HCT116 (cell line): ENCODE results near the gene PDIK1L. TPM values are rescaled to one million over a fixed set of nuclear protein-coding genes. Genes with fewer than 3 reads are reported as not detected.
A peak's percentile ranks its signal among the peaks of the same experiment; 100 is the strongest.

Experiments
- ATAC-seq: fragments of 200-7000 bp; cut with Tn5 transposase; 2 replicates; pipeline ENCODE4 v1.9.1; 2020; ENCODE audit warnings: mild to moderate bottlenecking, moderate library complexity
- BruUV-seq: library from RNA; stranded (reverse); fragments of 400-500 nt; replicated peaks from 2 replicates; lab custom pipeline; 2021; lab: Mats Ljungman, UMichigan
- CTCF ChIA-PET: fragments of 300-600 bp; sonication (Branson Sonifier 250); formaldehyde crosslinking; loops from one replicate; lab custom pipeline; 2021; ENCODE audit warnings: antibody characterized with exemption; lab: Charles Lee
- POLR2A ChIA-PET: fragments of 300-600, 350-600 bp; sonication (Branson Sonifier 250); formaldehyde crosslinking; loops from one replicate; lab custom pipeline; 2021; ENCODE audit warnings: antibody characterized with exemption; lab: Charles Lee
- RAD21 ChIA-PET, 2 experiments: fragments of 300-600 bp; sonication (Branson Sonifier 250); formaldehyde crosslinking; loops; one replicate each; lab custom pipeline; 2023; ENCODE audit warnings: low total read pairs in 2 of 2; ENCODE audit not compliant: uncharacterized antibody in 2 of 2, unreplicated experiment in 2 of 2, low non-redundant PET in 1 of 2; lab: Charles Lee
- DNase-seq: peaks from one replicate; pipeline ENCODE4 v3.0.0-alpha.2; 2010; ENCODE audit warnings: low read depth, low spot score
- H2AFZ ChIP-seq: fragments of 200-600 bp; shearing (Covaris generic), sonication (generic); 2 replicates; pipeline ENCODE4 v1.6.1; 2017; ENCODE audit warnings: low read depth, mixed run types, mixed read lengths, antibody characterized with exemption, low read length; ENCODE audit not compliant: poor library complexity, severe bottlenecking
- H3K27ac ChIP-seq: 2 replicates; pipeline ENCODE4 v1.5.1; 2012; ENCODE audit warnings: low read depth, low read length
- H3K27me3 ChIP-seq: fragments of 200-600 bp; sonication (generic); 2 replicates; pipeline ENCODE4 v1.6.1; 2016; ENCODE audit warnings: mixed run types, low read length, mixed read lengths; ENCODE audit not compliant: insufficient read depth
- H3K36me3 ChIP-seq, 2 experiments: fragments of 200-500 bp in 1 of 2; fragments of 200-600 bp in 1 of 2; sonication (Bioruptor generic) in 1 of 2; sonication (generic) in 1 of 2; 2 replicates each; pipeline versions ENCODE4 v1.5.1 to v1.6.1; 2014 to 2016; ENCODE audit warnings: low read length in 2 of 2, inconsistent platforms in 1 of 2, mixed read lengths in 1 of 2, mixed run types in 1 of 2; ENCODE audit not compliant: insufficient read depth in 2 of 2, control insufficient read depth in 1 of 2
- H3K4me1 ChIP-seq, 2 experiments: fragments of 200-600 bp in 1 of 2; sonication (generic) in 1 of 2; 2 replicates each; pipeline versions ENCODE4 v1.5.1 to v1.6.1; 2012 to 2017; ENCODE audit warnings: low read length in 2 of 2, inconsistent platforms in 1 of 2, mild to moderate bottlenecking in 1 of 2, mixed read lengths in 1 of 2, mixed run types in 1 of 2, moderate library complexity in 1 of 2; ENCODE audit not compliant: insufficient read depth in 2 of 2, control insufficient read depth in 1 of 2
- H3K4me2 ChIP-seq: fragments of 200-600 bp; sonication (generic); 2 replicates; pipeline ENCODE4 v1.6.1; 2017; ENCODE audit warnings: mixed run types, low read length, mixed read lengths
- H3K4me3 ChIP-seq, 2 experiments: fragments of 200-600 bp in 1 of 2; sonication (generic) in 1 of 2; replicated peaks in 1 of 2; 2 replicates each; pipeline ENCODE4 v1.5.1; 2011 to 2016; ENCODE audit warnings: low read length in 2 of 2, control low read depth in 1 of 2, low read depth in 1 of 2, mild to moderate bottlenecking in 1 of 2, mixed read lengths in 1 of 2, mixed run types in 1 of 2
- H3K79me2 ChIP-seq: fragments of 200-600 bp; sonication (generic); 2 replicates; pipeline ENCODE4 v1.6.1; 2017; ENCODE audit warnings: mild to moderate bottlenecking, mixed run types, low read length, moderate library complexity, mixed read lengths; ENCODE audit not compliant: insufficient read depth
- H3K9ac ChIP-seq: fragments of 200-600 bp; sonication (generic); 2 replicates; pipeline ENCODE4 v1.6.1; 2016; ENCODE audit warnings: low read length, mixed read lengths
- H3K9me2 ChIP-seq: fragments of 200-600 bp; sonication (generic), shearing (Covaris generic); 2 replicates; pipeline ENCODE4 v1.6.1; 2017; ENCODE audit warnings: mixed run types, mild to moderate bottlenecking, moderate library complexity; ENCODE audit not compliant: insufficient read depth
- H3K9me3 ChIP-seq, 2 experiments: fragments of 200-500 bp in 1 of 2; fragments of 200-600 bp in 1 of 2; sonication (Bioruptor generic) in 1 of 2; sonication (generic) in 1 of 2; 2 replicates each; pipeline ENCODE4 v1.6.1; 2014 to 2017; ENCODE audit warnings: low read length in 2 of 2, mixed read lengths in 2 of 2, inconsistent platforms in 1 of 2, low read depth in 1 of 2, mild to moderate bottlenecking in 1 of 2, mixed run types in 1 of 2, moderate library complexity in 1 of 2; ENCODE audit not compliant: control insufficient read depth in 1 of 2, insufficient read depth in 1 of 2
- H4K20me1 ChIP-seq: fragments of 200-600 bp; sonication (generic), shearing (Covaris generic); 2 replicates; pipeline ENCODE4 v1.6.1; 2017; ENCODE audit warnings: mixed run types, mild to moderate bottlenecking, moderate library complexity; ENCODE audit not compliant: insufficient read depth
- CTCF ChIP-seq, 3 experiments: fragments of 200-600 bp in 1 of 3; sonication (generic) in 1 of 3; IDR thresholded peaks in 2 of 3; conservative IDR thresholded peaks in 1 of 3; 2 replicates each; pipeline ENCODE4 v1.5.1; 2012 to 2017; ENCODE audit warnings: low read depth in 2 of 3, low read length in 2 of 3, antibody characterized with exemption in 1 of 3, borderline replicate concordance in 1 of 3, control low read depth in 1 of 3, mild to moderate bottlenecking in 1 of 3, mixed read lengths in 1 of 3, mixed run types in 1 of 3, moderate library complexity in 1 of 3; ENCODE audit not compliant: insufficient read depth in 1 of 3
- MAX ChIP-seq: IDR thresholded peaks from 2 replicates; pipeline ENCODE4 v1.6.1; 2012
- POLR2AphosphoS5 ChIP-seq: IDR thresholded peaks from 2 replicates; pipeline ENCODE4 v1.6.1; 2011; ENCODE audit warnings: mild to moderate bottlenecking, low read depth, low read length, moderate library complexity
- ZFX ChIP-seq: fragments of 450-650 bp; IDR thresholded peaks from 2 replicates; pipeline ENCODE4 v1.6.1; 2017
- intact Hi-C: fragments of 100-400 bp; cut with micrococcal nuclease; formaldehyde crosslinking; loops from 2 replicates; pipeline ENCODE4 v1.10.0; 2022
- total RNA-seq: library from RNA; stranded (reverse); gene quantifications from one replicate; pipeline ENCODE4 v1.2.1, GENCODE V29; 2021; ENCODE audit not compliant: unreplicated experiment

Gene PDIK1L
- total RNA-seq, 1 experiment from 2014 or later: 8.8 TPM

GRCh38 chr1:26161415-26162219 lies 50.0 kb downstream of the PDIK1L start:
- peak overlapping the region; percentile 94 for H3K4me2 ChIP-seq
- CTCF ChIA-PET: interaction anchor here (0.8 kb wide), 1 partner anchor 8 kb away, joined by 3 read pairs; the partner anchor contains the start of gene ZNF593
- RAD21 ChIA-PET: interaction anchor here in 1 of 2 experiments (0.5 kb wide), 1 partner anchor 1486 kb away, joined by 3 read pairs; no protein-coding TSS in a partner anchor
- POLR2A ChIA-PET: interaction anchor here (1.5 kb wide), 1 partner anchor 8 kb away, joined by 4 read pairs; the partner anchor contains the start of gene ZNF593
- TF ChIP-seq POLR2AphosphoS5: peak; percentile 17; the same call in 1 of the 2 replicates
- TF ChIP-seq ZFX: peak; percentile 39; the same call in 1 of the 2 replicates
- no peak for TF ChIP-seq CTCF (IDR thresholded peaks at IDR 0.05 in 2 of 3, conservative IDR thresholded peaks at IDR 0.05 in 1 of 3; ENCODE audit: borderline replicate concordance in 1 of 3, insufficient read depth in 1 of 3, low read depth in 2 of 3, low read length in 2 of 3)
- peak; percentile 70 for TF ChIP-seq MAX
- TF ChIP-seq, all 23 proteins: peak for 3
- Histone ChIP-seq H3K27me3 (no peaks in the 10 kb centered on the region), H3K79me2 (no peaks in the 10 kb centered on the region), H3K4me3 (peak overlapping the region; percentile 35 to 57), H4K20me1 (no peaks in the 10 kb centered on the region), H3K27ac (peak overlapping the region; percentile 37; the same call in 1 of the 2 replicates), H3K4me1 (peaks cover 16 to 52% of the 10 kb centered on the region in 2 experiments), H3K9me3 (no peaks in the 10 kb centered on the region), H3K9me2 (no peaks in the 10 kb centered on the region), H2AFZ (peak overlapping the region; percentile 70), H3K36me3 (no peaks in the 10 kb centered on the region), H3K9ac (peak overlapping the region; percentile 50)
- BruUV-seq: no TSS peak
- no peak for DNase-seq
- intact Hi-C loops: no loop called here
- peak; percentile 56 for ATAC-seq
